ENCODE data around the gene MAD1L1. TPM values are rescaled to one million over a fixed set of nuclear protein-coding genes. Genes with fewer than 3 reads are reported as not detected.

The MAD1L1 gene
- total and polyA plus RNA-seq, 2 of the 8 experiments (the other 6 are each of a cell fraction or from before 2014, with no cell fraction given), result 40.4 to 44.6 TPM

DNA sequence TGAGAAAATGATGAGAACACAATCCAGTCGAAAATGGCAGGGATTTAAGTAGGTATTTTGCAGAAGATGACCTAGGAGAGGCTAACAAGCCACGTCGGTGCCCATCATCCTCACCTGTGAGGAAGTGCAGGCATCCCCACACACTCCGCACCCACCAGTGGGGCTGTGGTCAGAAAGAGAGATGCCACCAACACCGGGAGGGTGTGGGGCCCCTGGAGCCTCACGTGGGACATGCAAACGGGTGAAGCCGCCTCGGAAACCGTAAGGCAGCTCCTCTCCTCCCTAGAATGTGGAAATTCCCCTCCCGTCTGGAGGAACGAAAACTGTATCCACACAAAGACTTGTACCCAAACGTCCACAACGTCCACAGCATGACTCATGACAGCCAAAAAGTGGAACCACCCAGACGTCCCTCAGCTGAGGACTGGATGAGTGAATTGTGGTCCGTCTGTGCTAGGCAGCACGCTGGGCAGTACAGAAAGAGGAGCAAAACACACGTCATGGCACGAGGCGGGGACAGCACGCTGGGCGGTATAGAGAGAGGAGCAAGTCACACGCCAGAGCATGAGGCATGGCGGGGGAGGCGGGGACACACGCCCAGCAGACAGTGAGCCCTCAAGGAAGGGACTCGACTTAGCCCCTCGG lies 316.7 kb downstream of the MAD1L1 start:
- Histone ChIP-seq H3K18ac (ENCODE audit: extremely low read depth, low read length) (no peak overlapping the region), H2BK20ac (ENCODE audit: low read length) (no peak overlapping the region), H4K20me1 (replicated peaks in 1 of 2; ENCODE audit: control insufficient read depth in 1 of 2, insufficient read depth in 2 of 2, low read length in 2 of 2) (peaks cover 2 to 5% of the 10 kb centered on the region in 2 experiments), H3K4me1 (replicated peaks in 1 of 4; ENCODE audit: control insufficient read depth in 3 of 4, insufficient read depth in 4 of 4, low read length in 3 of 4) (no peaks in the 10 kb centered on the region; a peak in 1 of 7 replicates), H4K5ac (ENCODE audit: insufficient read length, low read depth, low read length) (no peak overlapping the region), H4K91ac (replicated peaks; ENCODE audit: insufficient read length, low read length) (no peak overlapping the region), H3K9me3 (ENCODE audit: insufficient read depth in 2 of 2, low read depth in 1 of 2, low read length in 1 of 2) (no peaks in the 10 kb centered on the region), H3K27ac (ENCODE audit: low read depth, low read length) (no peak overlapping the region), H3K4me2 (ENCODE audit: insufficient read depth in 1 of 2, low read depth in 2 of 2, low read length in 2 of 2) (no peak overlapping the region), H2AK5ac (ENCODE audit: low read depth, low read length) (no peak overlapping the region), H3K4ac (replicated peaks; ENCODE audit: insufficient read length, low read depth, low read length) (no peak overlapping the region), H3K23me2 (ENCODE audit: low read depth, low read length) (no peaks in the 10 kb centered on the region), H3K27me3 (replicated peaks in 1 of 4; ENCODE audit: control insufficient read depth in 3 of 4, extremely low read depth in 1 of 4, insufficient read depth in 3 of 4, low read length in 3 of 4) (no peaks in the 10 kb centered on the region), H3K56ac (replicated peaks; ENCODE audit: insufficient read length, low read depth, low read length) (no peak overlapping the region), H2AFZ (ENCODE audit: low read length) (no peak overlapping the region), H2BK12ac (ENCODE audit: low read depth, low read length) (no peak overlapping the region), H2BK5ac (ENCODE audit: low read depth, low read length) (0 out of 2 replicates have a peak overlapping the region, but pooled peaks have one; percentile 30), H3K36me3 (ENCODE audit: control insufficient read depth in 2 of 4, insufficient read depth in 4 of 4, low read length in 3 of 4) (no peaks in the 10 kb centered on the region), H3K79me1 (ENCODE audit: low read depth, low read length) (no peaks in the 10 kb centered on the region; the same call in 1 of the 2 replicates), H2BK120ac (replicated peaks; ENCODE audit: low read depth, low read length) (no peak overlapping the region), H3K4me3 (ENCODE audit: extremely low read depth in 1 of 4, insufficient read depth in 2 of 4, low read depth in 3 of 4, low read length in 4 of 4) (no peak overlapping the region), H3K14ac (ENCODE audit: insufficient read length) (no peak overlapping the region), H4K8ac (ENCODE audit: extremely low read depth, insufficient read depth, low read length) (no peak overlapping the region), H3K23ac (ENCODE audit: insufficient read length) (no peak overlapping the region), H3K9ac (replicated peaks in 1 of 4; ENCODE audit: extremely low read depth in 1 of 4, low read depth in 3 of 4, low read length in 3 of 4) (no peak overlapping the region), H2BK15ac (ENCODE audit: low read length) (no peak overlapping the region), H3K79me2 (ENCODE audit: control insufficient read depth in 1 of 2, insufficient read depth in 2 of 2, low read length in 2 of 2) (no peaks in the 10 kb centered on the region)
- DNase-seq (ENCODE audit: low read depth in 1 of 2, low spot score in 2 of 2) (no peak), FAIRE-seq (no peak)
- 86% methylated on average over 28 of the region's 28 CpGs; no CpG with 5 or more reads in 1 of the 2 experiments for WGBS, 2 experiments (ENCODE audit: extremely low coverage in 1 of 2, insufficient coverage in 1 of 2, insufficient read length in 1 of 2, insufficient replicate concordance in 2 of 2, low coverage in 1 of 2, low lambda C conversion rate in 2 of 2, missing lambda C conversion rate in 1 of 2)
- CTCF ChIA-PET (ENCODE audit: partially characterized antibody), result interaction anchor here (0.7 kb wide), 1 partner anchor 24 kb away, joined by 3 read pairs; no protein-coding TSS in a partner anchor
- TF ChIP-seq POLR2A (IDR thresholded peaks at IDR 0.05; ENCODE audit: control extremely low read depth in 1 of 2, low read depth in 2 of 2, low read length in 2 of 2) (no peak), GTF2F1 (IDR thresholded peaks at IDR 0.05; ENCODE audit: borderline replicate concordance, low read depth, low read length) (no peak), CREB1 (IDR thresholded peaks at IDR 0.05) (no peak), SUZ12 (IDR thresholded peaks at IDR 0.05; ENCODE audit: low read length) (no peak), KDM4A (IDR thresholded peaks at IDR 0.05; ENCODE audit: low read depth, low read length, severe bottlenecking) (no peak), CHD2 (IDR thresholded peaks at IDR 0.05; ENCODE audit: low read length) (no peak), MAX (IDR thresholded peaks at IDR 0.05) (no peak), HDAC6 (IDR thresholded peaks at IDR 0.05; ENCODE audit: low read depth, low read length) (no peak)
- POLR2A ChIA-PET (ENCODE audit: partially characterized antibody), result no interaction called here
